Stomach (tissue), 4 donors: ENCODE results near the gene CA12.

Experiments used
- POLR2AphosphoS5 ChIP-seq, 3 donors: sonication (generic); formaldehyde crosslinking; IDR thresholded peaks; one replicate each; pipeline ENCODE4 v1.6.1; 2016; ENCODE audit warnings: antibody characterized with exemption in 3 of 3
- TF ChIP-seq, protein P1 (sequence below), 7 experiments: fragments of 450-650 bp in 4 of 7; fragments of 200-600 bp in 3 of 7; sonication (generic) in 3 of 7; IDR thresholded peaks; one replicate each; pipeline ENCODE4 v1.5.1; 2016 to 2019; ENCODE audit warnings: antibody characterized with exemption in 7 of 7, control low read depth in 2 of 7, mild to moderate bottlenecking in 1 of 7

GRCh38 chr15:63405159-63405558, 23.5 kb upstream of the CA12 start:
- no peak for TF ChIP-seq POLR2AphosphoS5 (IDR thresholded peaks at IDR 0.05)
- TF ChIP-seq, protein P1, sequence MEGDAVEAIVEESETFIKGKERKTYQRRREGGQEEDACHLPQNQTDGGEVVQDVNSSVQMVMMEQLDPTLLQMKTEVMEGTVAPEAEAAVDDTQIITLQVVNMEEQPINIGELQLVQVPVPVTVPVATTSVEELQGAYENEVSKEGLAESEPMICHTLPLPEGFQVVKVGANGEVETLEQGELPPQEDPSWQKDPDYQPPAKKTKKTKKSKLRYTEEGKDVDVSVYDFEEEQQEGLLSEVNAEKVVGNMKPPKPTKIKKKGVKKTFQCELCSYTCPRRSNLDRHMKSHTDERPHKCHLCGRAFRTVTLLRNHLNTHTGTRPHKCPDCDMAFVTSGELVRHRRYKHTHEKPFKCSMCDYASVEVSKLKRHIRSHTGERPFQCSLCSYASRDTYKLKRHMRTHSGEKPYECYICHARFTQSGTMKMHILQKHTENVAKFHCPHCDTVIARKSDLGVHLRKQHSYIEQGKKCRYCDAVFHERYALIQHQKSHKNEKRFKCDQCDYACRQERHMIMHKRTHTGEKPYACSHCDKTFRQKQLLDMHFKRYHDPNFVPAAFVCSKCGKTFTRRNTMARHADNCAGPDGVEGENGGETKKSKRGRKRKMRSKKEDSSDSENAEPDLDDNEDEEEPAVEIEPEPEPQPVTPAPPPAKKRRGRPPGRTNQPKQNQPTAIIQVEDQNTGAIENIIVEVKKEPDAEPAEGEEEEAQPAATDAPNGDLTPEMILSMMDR (IDR thresholded peaks at IDR 0.05) = no peak
